Measurements from ENCODE around the gene DUOX1.

DUOX1 gene

GRCh38 chr15:45169608-45170480, 40.0 kb downstream of the DUOX1 start:
- Mint-ChIP-seq H3K27ac (no peak overlapping the region), H3K4me1 (peaks cover 12% of the 10 kb centered on the region), H3K4me3 (no peak overlapping the region), H3K36me3 (ENCODE audit: low read depth) (no peaks in the 10 kb centered on the region), H3K27me3 (no peaks in the 10 kb centered on the region), H3K9me3 (no peaks in the 10 kb centered on the region)
- no peak for DNase-seq
- ATAC-seq = no peak

- Mint-ChIP-seq H3K4me3 (no peak overlapping the region), H3K9me3 (no peaks in the 10 kb centered on the region), H3K27ac (no peak overlapping the region), H3K36me3 (ENCODE audit: low read depth) (peaks cover 3% of the 10 kb centered on the region), H3K4me1 (no peaks in the 10 kb centered on the region), H3K27me3 (no peaks in the 10 kb centered on the region)
- ATAC-seq (no peak), DNase-seq (no peak)
Measured at GRCh38 chr15:45171912-45172311, 42.1 kb downstream of the DUOX1 start.

- DNase-seq (no peak), ATAC-seq (no peak)
- Mint-ChIP-seq H3K36me3 (ENCODE audit: low read depth) (peaks cover 6% of the 10 kb centered on the region), H3K27me3 (no peaks in the 10 kb centered on the region), H3K27ac (no peak overlapping the region), H3K9me3 (no peaks in the 10 kb centered on the region), H3K4me3 (no peak overlapping the region), H3K4me1 (no peaks in the 10 kb centered on the region)
Measured at GRCh38 chr15:45174069-45174468, 44.3 kb downstream of the DUOX1 start.

GRCh38 chr15:45174577-45174976, 44.8 kb downstream of the DUOX1 start:
- no peaks in the 10 kb centered on the region for H3K4me1 Mint-ChIP-seq
- H3K9me3 Mint-ChIP-seq = no peaks in the 10 kb centered on the region
- H3K27me3 Mint-ChIP-seq = no peaks in the 10 kb centered on the region
- no peak overlapping the region for H3K27ac Mint-ChIP-seq
- H3K4me3 Mint-ChIP-seq = no peak overlapping the region
- H3K36me3 Mint-ChIP-seq (ENCODE audit: low read depth) = peaks cover 6% of the 10 kb centered on the region
- no peak for ATAC-seq
- no peak for DNase-seq

- Mint-ChIP-seq H3K4me1 (peaks cover 13% of the 10 kb centered on the region), H3K9me3 (no peaks in the 10 kb centered on the region), H3K27ac (no peak overlapping the region), H3K27me3 (no peaks in the 10 kb centered on the region), H3K36me3 (ENCODE audit: low read depth) (peaks cover 6% of the 10 kb centered on the region), H3K4me3 (no peak overlapping the region)
- DNase-seq = no peak
- no peak for ATAC-seq
Measured at GRCh38 chr15:45177285-45177684, 47.5 kb downstream of the DUOX1 start.

- Mint-ChIP-seq H3K4me3 (no peak overlapping the region), H3K27ac (no peak overlapping the region), H3K9me3 (no peaks in the 10 kb centered on the region), H3K27me3 (no peaks in the 10 kb centered on the region), H3K4me1 (peaks cover 15% of the 10 kb centered on the region), H3K36me3 (ENCODE audit: low read depth) (peaks cover 6% of the 10 kb centered on the region)
- DNase-seq (peak; percentile 50), ATAC-seq (no peak)
Measured at GRCh38 chr15:45179221-45179985, 49.6 kb downstream of the DUOX1 start.

- Mint-ChIP-seq H3K27ac (no peak overlapping the region), H3K36me3 (ENCODE audit: low read depth) (peaks cover 6% of the 10 kb centered on the region), H3K9me3 (no peaks in the 10 kb centered on the region), H3K4me1 (peaks cover 17% of the 10 kb centered on the region), H3K4me3 (no peak overlapping the region), H3K27me3 (no peaks in the 10 kb centered on the region)
- ATAC-seq = peak; percentile 68
- DNase-seq = peak; percentile 43
Measured at GRCh38 chr15:45180201-45180600, 50.4 kb downstream of the DUOX1 start.

- Mint-ChIP-seq H3K4me3 (no peak overlapping the region), H3K27ac (no peak overlapping the region), H3K27me3 (no peaks in the 10 kb centered on the region), H3K36me3 (ENCODE audit: low read depth) (peaks cover 6% of the 10 kb centered on the region), H3K9me3 (no peaks in the 10 kb centered on the region), H3K4me1 (peaks cover 20% of the 10 kb centered on the region)
- DNase-seq (no peak), ATAC-seq (no peak)
Measured at GRCh38 chr15:45180648-45181436, 51.0 kb downstream of the DUOX1 start.

GRCh38 chr15:45181491-45182285, 51.9 kb downstream of the DUOX1 start:
- Mint-ChIP-seq H3K27ac (no peak overlapping the region), H3K4me1 (peaks cover 27% of the 10 kb centered on the region)

GRCh38 chr15:45182996-45183395, 53.2 kb downstream of the DUOX1 start:
- H3K9me3 Mint-ChIP-seq = no peaks in the 10 kb centered on the region
- no peak overlapping the region for H3K27ac Mint-ChIP-seq
- DNase-seq (no peak), ATAC-seq (no peak)
- H3K4me3 Mint-ChIP-seq = no peak overlapping the region
- H3K36me3 Mint-ChIP-seq (ENCODE audit: low read depth) = no peaks in the 10 kb centered on the region
- H3K4me1 Mint-ChIP-seq = peaks cover 32% of the 10 kb centered on the region
- H3K27me3 Mint-ChIP-seq = peaks cover 2% of the 10 kb centered on the region

More at GRCh38 chr15:45181491-45182285, 51.9 kb downstream of the DUOX1 start:
- no peak for DNase-seq
- no peaks in the 10 kb centered on the region for H3K27me3 Mint-ChIP-seq
- ATAC-seq = no peak
- H3K4me3 Mint-ChIP-seq = no peak overlapping the region
- peaks cover 6% of the 10 kb centered on the region for H3K36me3 Mint-ChIP-seq (ENCODE audit: low read depth)
- no peaks in the 10 kb centered on the region for H3K9me3 Mint-ChIP-seq

- H3K9me3 Mint-ChIP-seq = no peaks in the 10 kb centered on the region
- no peak overlapping the region for H3K27ac Mint-ChIP-seq
- no peak for DNase-seq
- H3K4me3 Mint-ChIP-seq = no peak overlapping the region
- peaks cover 37% of the 10 kb centered on the region for H3K4me1 Mint-ChIP-seq
- ATAC-seq = no peak
- H3K36me3 Mint-ChIP-seq (ENCODE audit: low read depth) = no peaks in the 10 kb centered on the region
- H3K27me3 Mint-ChIP-seq = peaks cover 5% of the 10 kb centered on the region
Measured at GRCh38 chr15:45183511-45183910, 53.7 kb downstream of the DUOX1 start.

- H3K9me3 Mint-ChIP-seq = no peaks in the 10 kb centered on the region
- H3K4me1 Mint-ChIP-seq = peaks cover 40% of the 10 kb centered on the region
Measured at GRCh38 chr15:45184562-45185041, 54.8 kb downstream of the DUOX1 start.

GRCh38 chr15:45185069-45185779, 55.4 kb downstream of the DUOX1 start:
- no peaks in the 10 kb centered on the region for H3K36me3 Mint-ChIP-seq (ENCODE audit: low read depth)
- H3K27ac Mint-ChIP-seq = no peak overlapping the region
- no peak overlapping the region for H3K4me3 Mint-ChIP-seq
- peaks cover 35% of the 10 kb centered on the region for H3K4me1 Mint-ChIP-seq
- H3K9me3 Mint-ChIP-seq = no peaks in the 10 kb centered on the region
- DNase-seq = no peak
- H3K27me3 Mint-ChIP-seq = peaks cover 6% of the 10 kb centered on the region
- no peak for ATAC-seq

More at GRCh38 chr15:45184562-45185041, 54.8 kb downstream of the DUOX1 start:
- peaks cover 6% of the 10 kb centered on the region for H3K27me3 Mint-ChIP-seq
- no peaks in the 10 kb centered on the region for H3K36me3 Mint-ChIP-seq (ENCODE audit: low read depth)
- no peak overlapping the region for H3K4me3 Mint-ChIP-seq
- DNase-seq (no peak), ATAC-seq (no peak)
- no peak overlapping the region for H3K27ac Mint-ChIP-seq

All from activated naive CD8-positive, alpha-beta T cell treated with anti-CD3 and anti-CD28 coated beads, Interleukin-2, amount 50 U/mL, for 24 hours (primary cell).